NOMO-1 treated with DMSO at 0.1 percent for 48 hours (cell line): ENCODE results near the gene CDC42EP4.

Source experiments
- DNase-seq: peaks from one replicate; lab custom pipeline; 2025; ENCODE audit not compliant: unreplicated experiment; lab: John Stamatoyannopoulos, UW

Gene CDC42EP4

DNA sequence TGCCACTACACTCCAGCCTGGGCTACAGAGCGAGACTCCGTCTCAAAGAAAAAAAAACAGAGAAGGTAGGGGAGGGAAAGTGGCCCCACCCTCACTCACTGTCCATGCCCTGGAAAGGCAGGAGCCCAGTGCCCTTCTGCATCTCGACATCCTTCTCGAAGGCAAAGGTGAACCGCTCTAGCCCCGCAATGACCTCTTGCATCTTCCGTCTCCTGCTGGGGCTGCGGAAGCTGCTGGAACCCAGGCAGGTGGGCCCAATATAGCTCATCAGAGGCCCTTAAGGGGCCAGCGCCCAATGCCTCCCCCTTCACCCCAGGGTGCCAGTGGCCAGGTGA, 50.2 kb downstream of the CDC42EP4 start, which contains the start of gene CPSF4L:
CPSF4L (minus strand) TSS at position 264 of the 335 bp plus-strand sequence; CDS start at position 202, 62 bp downstream.
- DNase-seq = peak; percentile 53

DNA sequence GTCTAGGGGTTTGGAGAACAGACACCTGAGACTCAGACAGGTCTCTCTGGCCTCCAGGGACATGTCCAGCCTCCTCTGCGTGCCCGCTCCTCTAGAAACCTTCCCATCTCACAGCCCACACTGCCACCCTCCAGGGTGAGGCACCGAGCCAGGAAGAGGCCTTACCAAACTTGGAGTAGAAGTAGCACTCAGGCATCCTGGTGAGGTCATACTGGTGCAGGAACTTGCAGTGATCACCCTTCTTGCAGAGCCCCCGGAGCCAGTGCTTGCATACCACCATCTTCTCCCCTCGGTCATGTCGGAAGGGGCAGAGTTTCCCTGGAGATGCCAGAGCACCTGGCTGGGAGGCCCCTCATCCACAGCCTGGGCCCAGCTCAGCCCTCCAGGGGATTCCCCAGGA, 54.3 kb downstream of the CDC42EP4 start:
- no peak for DNase-seq

DNA sequence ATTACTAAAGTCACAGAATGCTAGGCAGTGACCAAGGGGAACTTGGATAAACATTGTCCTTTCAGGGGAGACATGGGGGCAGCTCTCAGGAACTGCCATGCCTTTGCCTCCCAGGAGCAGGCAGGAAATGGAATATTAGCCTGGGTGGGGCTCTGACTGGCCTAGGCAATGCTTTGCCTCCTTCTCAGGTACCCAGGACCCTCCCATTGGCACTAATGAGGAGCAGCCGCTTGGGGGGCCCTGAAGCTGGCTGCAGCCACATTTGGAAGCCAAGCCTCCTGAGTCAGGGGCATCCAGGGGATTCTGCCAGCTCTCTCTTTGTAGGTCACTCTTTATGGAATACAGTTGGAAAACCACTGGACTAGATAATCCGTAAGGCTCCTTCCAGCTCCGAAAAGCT, 55.6 kb downstream of the CDC42EP4 start:
- no peak for DNase-seq

DNA sequence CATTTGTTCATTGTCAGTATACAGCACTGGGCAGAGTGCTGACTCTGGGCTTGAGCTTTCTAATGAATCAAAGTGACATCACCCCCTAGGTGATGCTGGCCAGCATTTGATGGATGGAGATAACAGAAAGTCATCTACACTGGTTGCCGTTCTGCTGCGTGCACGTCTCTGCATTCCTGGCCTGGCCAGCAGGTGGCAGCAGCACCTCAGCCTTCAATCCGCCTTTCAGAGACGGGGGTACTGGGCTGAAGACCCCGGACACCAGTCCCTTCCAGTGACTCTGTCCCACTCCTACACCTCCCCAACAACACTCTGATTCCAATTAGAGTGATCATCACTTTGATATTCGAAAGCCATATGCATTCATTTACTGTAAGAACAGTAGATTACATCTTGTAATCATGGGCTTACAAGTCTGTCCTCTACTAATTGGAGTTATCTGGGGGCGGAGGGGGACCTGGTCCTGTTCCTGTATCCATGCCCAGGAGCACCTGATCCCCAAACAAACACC, 56.1 kb downstream of the CDC42EP4 start:
- peak; percentile 43 for DNase-seq

DNA sequence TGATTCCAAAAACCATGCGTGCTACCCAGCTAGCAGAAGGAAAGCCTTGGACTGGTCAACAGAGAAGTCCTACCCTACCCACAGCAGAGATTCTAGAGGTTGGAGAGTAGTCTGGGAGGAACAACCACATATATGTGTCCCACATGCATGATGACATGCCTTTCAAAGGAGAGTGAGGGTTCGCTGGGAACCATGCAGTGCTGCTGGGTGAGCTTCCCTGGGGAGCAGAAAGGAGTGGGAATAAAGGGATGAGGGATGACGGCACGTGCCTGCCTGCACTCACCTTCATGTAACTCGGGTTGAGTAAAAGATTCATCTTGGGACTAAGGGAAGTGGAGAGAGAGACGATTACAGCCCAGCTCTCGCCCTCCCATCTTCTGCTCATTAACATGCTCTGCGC, 59.9 kb downstream of the CDC42EP4 start:
- no peak for DNase-seq

DNA sequence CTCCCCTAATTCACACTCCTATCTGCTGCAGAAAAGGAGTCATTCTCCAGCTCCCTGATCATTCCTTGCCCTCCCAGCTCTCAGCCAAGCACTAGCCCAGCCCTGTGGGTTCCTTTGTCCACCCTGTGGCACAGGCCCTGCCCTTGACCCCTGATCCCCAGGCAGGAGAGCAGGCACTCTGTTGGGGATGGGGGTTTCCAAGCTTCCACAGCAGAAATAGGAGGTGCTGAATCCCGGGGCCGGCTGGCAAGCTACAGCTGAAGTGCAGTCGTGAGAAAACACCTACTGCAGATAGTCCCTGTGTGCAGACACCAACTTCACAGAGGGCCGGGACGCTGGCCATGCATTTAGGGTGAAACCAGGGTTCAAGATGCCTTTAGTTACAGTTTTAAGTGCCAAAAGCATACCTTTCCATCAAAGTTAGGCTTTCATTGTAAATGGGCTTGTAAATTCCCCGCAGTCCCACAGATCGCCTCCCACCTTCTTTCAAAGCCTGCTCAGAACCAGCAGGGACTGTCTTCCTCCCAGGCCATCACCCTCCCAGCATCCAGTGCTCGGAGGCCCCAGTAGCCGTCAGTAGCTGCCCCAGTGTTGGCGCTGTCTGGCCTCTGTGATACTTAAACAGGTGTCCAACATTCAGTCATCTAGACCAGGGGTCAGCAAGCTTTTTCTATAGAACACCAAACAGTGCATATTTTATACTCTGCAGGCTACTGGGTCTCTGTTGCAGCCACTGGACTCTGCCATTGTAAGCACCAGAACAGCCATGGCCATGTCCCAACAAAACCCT, 60.8 kb downstream of the CDC42EP4 start:
- no peak for DNase-seq

DNA sequence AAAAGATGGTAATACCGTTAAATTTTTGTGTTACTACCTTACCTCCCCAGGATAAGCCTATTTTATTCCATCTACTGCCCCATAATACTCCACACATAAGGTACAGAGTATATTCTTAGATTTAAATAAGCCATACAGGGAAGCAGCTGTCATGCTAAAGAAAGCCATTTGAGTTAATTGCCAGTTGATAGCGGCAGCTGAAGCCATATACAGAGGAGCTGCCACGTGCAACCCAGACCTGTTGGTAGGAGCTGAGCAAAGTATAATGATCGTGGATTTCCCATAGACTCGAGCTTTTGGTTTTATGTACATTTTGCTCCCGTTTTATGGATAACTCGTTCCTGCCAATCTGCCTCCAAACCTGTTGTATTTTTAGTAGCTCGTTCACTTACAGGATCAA, 62.1 kb downstream of the CDC42EP4 start:
- no peak for DNase-seq

DNA sequence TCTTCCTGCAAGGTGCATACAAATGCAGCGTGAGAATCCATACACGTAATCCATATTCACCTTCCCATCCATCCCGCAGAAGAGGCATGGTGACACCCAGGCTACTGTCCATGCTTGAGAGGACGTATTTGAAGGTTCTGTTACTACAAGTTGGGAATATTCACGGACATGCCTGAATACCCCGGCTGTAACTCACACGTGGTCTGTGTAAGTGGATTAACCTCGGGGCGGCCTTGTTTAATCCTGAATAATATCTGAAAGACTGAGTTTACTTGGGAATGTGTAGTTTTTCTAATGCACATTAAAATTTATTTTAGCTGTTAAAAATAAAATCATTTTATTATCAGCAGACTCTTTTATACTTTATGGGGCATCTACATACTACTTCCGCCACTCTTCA, 63.3 kb downstream of the CDC42EP4 start:
- DNase-seq = no peak

DNA sequence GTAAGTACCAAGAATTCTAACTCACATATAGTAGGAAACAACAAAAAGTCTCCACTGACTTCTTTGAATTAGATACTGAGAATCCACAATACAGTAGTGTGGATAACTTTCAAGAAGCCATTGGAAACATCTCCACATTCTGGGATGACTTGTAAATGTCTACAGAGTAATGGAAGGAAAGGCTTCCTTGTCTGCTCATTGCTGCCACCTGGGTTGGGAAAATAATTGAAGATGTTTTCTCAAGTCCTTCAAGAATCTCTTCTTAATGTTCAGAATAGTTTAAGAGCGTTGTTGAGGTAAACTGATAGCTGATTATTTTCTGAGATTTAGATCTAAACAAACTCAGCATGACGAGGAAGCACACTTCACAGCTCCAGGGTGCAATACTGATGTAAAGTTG, 64.1 kb downstream of the CDC42EP4 start:
- DNase-seq = no peak

DNA sequence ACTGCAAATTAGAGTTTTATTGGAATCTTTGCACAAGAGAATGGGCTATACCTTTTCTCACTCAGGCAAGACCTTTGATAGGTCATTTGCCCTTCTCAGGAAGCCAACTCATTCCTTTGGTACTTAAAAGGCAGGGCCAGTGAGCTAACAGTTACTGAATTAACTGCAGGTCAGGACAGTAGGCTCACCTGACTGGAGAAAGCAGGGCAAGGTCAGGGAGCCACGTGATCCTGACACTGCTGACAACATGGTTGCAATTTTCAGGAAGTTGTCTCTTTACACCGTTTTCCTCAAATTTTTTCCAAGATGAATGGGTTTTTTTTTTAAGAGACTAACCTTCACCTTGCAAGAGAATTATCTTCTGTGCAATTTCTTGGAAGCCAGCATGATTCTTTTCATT, 71.2 kb downstream of the CDC42EP4 start:
- DNase-seq = no peak

DNA sequence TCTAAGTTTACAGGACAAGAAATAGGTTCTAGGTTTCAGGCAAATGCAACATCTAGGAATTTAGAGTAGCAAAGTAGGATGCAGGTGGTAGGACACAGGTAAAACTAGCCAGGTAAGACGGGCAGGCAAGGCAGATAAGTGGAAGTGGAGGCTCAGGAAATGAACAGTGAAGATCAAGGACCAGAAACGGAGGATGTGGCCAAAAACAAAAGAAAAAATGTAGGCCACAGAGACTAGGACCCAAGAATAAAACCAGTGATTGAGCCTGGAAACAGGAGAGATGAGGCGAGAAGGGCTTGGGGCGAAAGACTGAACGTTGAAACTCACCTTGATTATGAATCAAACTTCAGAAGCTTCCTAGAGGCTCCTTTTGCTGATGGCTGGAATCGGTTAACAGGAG, 74.1 kb downstream of the CDC42EP4 start:
- DNase-seq = no peak

DNA sequence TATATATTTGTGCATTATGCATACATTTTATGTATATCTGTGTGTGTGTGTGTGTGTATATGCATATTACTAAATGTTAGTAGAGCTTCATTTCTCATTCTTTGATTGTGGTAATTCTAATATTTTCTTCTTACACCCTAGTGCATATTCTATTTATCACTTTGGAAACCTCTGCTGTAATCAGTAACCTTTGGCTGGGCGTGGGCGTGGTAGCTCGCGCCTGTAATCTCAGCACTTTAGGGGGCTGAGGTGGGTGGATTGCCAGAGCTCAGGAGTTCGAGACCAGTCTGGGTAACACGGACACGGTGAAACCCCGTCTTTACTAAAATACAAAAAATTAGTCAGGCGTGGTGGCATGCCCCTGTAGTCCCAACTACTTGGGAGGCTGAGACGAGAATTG, 77.1 kb downstream of the CDC42EP4 start:
- no peak for DNase-seq
